Measurements from ENCODE around the gene C1orf50.

C1orf50 gene

GRCh38 chr1:42759114-42759513 is 7.9 kb upstream of the C1orf50 start:
- no peak for DNase-seq

- no peak for DNase-seq
Measured at GRCh38 chr1:42761567-42761966, 5.5 kb upstream of the C1orf50 start.

- DNase-seq = no peak
Measured at GRCh38 chr1:42762269-42762668, 4.8 kb upstream of the C1orf50 start.

- DNase-seq = no peak
Measured at GRCh38 chr1:42765269-42765668, 1.8 kb upstream of the C1orf50 start.

- peak; percentile 21 to 34 for DNase-seq
Measured at GRCh38 chr1:42765832-42766740, 963 bp upstream of the C1orf50 start.

GRCh38 chr1:42767510-42768000 is 506 bp downstream of the C1orf50 start:
- no peak for DNase-seq

- DNase-seq = no peak
Measured at GRCh38 chr1:42768172-42768571, 1.1 kb downstream of the C1orf50 start.

GRCh38 chr1:42769811-42770210 is 2.8 kb downstream of the C1orf50 start:
- DNase-seq = no peak

- no peak for DNase-seq
Measured at GRCh38 chr1:42773420-42773819, 6.4 kb downstream of the C1orf50 start.

- no peak for DNase-seq
Measured at GRCh38 chr1:42774928-42775526, 8.0 kb downstream of the C1orf50 start.

- DNase-seq = no peak
Measured at GRCh38 chr1:42776502-42776901, 9.5 kb downstream of the C1orf50 start.

- DNase-seq = peak; percentile 25 to 37
Measured at GRCh38 chr1:42777852-42778251, 10.8 kb downstream of the C1orf50 start.

- DNase-seq = no peak
Measured at GRCh38 chr1:42779725-42780124, 12.7 kb downstream of the C1orf50 start.

- no peak for DNase-seq
Measured at GRCh38 chr1:42780176-42780575, 13.1 kb downstream of the C1orf50 start.

- no peak for DNase-seq
Measured at GRCh38 chr1:42783092-42783491, 16.0 kb downstream of the C1orf50 start.

GRCh38 chr1:42784547-42784945 is 17.5 kb downstream of the C1orf50 start:
- DNase-seq = no peak

- DNase-seq = peak; percentile 29 to 31
Measured at GRCh38 chr1:42784946-42785693, 18.1 kb downstream of the C1orf50 start, which contains the start of gene TMEM269. Gene TMEM269 (plus strand): TSS chr1:42784991. CDS start chr1:42789894, 4,903 bp downstream.

GRCh38 chr1:42786097-42786496 is 19.0 kb downstream of the C1orf50 start:
- no peak for DNase-seq

- no peak for DNase-seq
Measured at GRCh38 chr1:42788021-42788420, 21.0 kb downstream of the C1orf50 start.

GRCh38 chr1:42793824-42794223 is 26.8 kb downstream of the C1orf50 start:
- DNase-seq = no peak

- no peak for DNase-seq
Measured at GRCh38 chr1:42797414-42797813, 30.4 kb downstream of the C1orf50 start.

GRCh38 chr1:42797979-42798378 is 30.9 kb downstream of the C1orf50 start:
- DNase-seq = no peak

GRCh38 chr1:42801832-42802473 is 34.9 kb downstream of the C1orf50 start:
- DNase-seq = no peak
